Measurements from ENCODE around the gene RSPH6A. TPM values are rescaled to one million over a fixed set of nuclear protein-coding genes. Genes with fewer than 3 reads are reported as not detected.

The RSPH6A gene
- total and polyA plus RNA-seq, 2 of the 13 experiments (the other 11 are each of a cell fraction or from before 2014, with no cell fraction given) = 0.07 TPM; not detected in 1

DNA sequence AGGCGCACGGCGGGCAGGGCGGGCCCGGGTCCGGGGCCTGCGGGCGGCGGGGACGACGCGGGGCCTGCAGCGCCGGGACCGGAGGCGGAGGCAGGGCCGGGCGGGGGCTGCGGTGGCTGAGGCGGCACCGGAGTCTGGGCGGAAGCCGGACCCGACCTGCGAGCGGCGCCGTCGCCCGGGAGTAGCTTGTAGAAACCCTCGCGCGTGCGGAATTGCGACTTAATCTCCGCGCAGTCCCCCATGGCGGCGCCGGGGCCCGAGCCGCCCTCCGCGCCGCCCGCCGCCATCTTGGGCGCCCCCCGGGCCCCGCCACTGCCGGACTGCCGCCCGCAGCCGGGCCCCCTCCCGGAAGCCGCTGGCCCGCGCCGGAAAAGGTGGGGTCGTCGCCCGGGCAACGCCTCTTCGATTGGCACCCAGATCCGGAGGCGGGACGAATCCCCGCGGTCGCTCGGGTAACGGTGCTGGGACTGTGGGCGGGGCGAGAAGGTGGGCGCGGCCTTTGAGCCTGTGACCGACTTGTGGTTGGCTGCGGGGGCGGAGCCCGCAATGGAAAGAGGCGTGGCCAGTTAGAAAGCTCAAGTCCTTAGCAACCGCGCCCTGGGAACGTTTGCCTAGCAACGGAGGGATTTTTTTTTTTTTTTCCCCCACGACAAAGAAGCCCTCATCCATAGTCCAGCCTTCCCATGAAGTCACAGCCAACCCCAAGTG lies 22.5 kb downstream of the RSPH6A start, which contains the start of gene DMWD (continued):
- TF ChIP-seq ZNF775 (CRISPR knock-in tag; IDR thresholded peaks at IDR 0.05; ENCODE audit: borderline replicate concordance) = no peak
- no peak for TF ChIP-seq ZNF3 (CRISPR knock-in tag; IDR thresholded peaks at IDR 0.05)
- TF ChIP-seq, protein P1, sequence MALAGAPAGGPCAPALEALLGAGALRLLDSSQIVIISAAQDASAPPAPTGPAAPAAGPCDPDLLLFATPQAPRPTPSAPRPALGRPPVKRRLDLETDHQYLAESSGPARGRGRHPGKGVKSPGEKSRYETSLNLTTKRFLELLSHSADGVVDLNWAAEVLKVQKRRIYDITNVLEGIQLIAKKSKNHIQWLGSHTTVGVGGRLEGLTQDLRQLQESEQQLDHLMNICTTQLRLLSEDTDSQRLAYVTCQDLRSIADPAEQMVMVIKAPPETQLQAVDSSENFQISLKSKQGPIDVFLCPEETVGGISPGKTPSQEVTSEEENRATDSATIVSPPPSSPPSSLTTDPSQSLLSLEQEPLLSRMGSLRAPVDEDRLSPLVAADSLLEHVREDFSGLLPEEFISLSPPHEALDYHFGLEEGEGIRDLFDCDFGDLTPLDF (CRISPR knock-in tag; IDR thresholded peaks at IDR 0.05) = no peak
- TF ChIP-seq ZNF292 (CRISPR knock-in tag; IDR thresholded peaks at IDR 0.05; ENCODE audit: borderline replicate concordance, low read depth) = no peak
- peak; percentile 56; the same call in 1 of the 2 replicates for TF ChIP-seq SPEN (CRISPR knock-in tag; IDR thresholded peaks at IDR 0.05; ENCODE audit: low read depth)
- TF ChIP-seq, protein P2, sequence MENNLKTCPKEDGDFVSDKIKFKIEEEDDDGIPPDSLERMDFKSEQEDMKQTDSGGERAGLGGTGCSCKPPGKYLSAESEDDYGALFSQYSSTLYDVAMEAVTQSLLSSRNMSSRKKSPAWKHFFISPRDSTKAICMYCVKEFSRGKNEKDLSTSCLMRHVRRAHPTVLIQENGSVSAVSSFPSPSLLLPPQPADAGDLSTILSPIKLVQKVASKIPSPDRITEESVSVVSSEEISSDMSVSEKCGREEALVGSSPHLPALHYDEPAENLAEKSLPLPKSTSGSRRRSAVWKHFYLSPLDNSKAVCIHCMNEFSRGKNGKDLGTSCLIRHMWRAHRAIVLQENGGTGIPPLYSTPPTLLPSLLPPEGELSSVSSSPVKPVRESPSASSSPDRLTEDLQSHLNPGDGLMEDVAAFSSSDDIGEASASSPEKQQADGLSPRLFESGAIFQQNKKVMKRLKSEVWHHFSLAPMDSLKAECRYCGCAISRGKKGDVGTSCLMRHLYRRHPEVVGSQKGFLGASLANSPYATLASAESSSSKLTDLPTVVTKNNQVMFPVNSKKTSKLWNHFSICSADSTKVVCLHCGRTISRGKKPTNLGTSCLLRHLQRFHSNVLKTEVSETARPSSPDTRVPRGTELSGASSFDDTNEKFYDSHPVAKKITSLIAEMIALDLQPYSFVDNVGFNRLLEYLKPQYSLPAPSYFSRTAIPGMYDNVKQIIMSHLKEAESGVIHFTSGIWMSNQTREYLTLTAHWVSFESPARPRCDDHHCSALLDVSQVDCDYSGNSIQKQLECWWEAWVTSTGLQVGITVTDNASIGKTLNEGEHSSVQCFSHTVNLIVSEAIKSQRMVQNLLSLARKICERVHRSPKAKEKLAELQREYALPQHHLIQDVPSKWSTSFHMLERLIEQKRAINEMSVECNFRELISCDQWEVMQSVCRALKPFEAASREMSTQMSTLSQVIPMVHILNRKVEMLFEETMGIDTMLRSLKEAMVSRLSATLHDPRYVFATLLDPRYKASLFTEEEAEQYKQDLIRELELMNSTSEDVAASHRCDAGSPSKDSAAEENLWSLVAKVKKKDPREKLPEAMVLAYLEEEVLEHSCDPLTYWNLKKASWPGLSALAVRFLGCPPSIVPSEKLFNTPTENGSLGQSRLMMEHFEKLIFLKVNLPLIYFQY (CRISPR knock-in tag; IDR thresholded peaks at IDR 0.05; ENCODE audit: borderline replicate concordance) = no peak

Measured in HepG2 (cell line).